ENCODE measurements around the gene TRIP11.
A peak's percentile ranks its signal among the peaks of the same experiment; 100 is the strongest.

Gene TRIP11

GRCh38 chr14:92039063-92039718 lies 668 bp downstream of the TRIP11 start:
- Histone ChIP-seq H3K4me3 (ENCODE audit: low read length) (peak overlapping the region; percentile 71; the same call in 1 of the 2 replicates), H3K4me1 (ENCODE audit: control insufficient read depth, insufficient read depth, low read length) (no peaks in the 10 kb centered on the region), H3K36me3 (ENCODE audit: control insufficient read depth, insufficient read depth, low read length) (no peaks in the 10 kb centered on the region; the same call in 1 of the 2 replicates), H3K27ac (ENCODE audit: low read length) (no peak overlapping the region), H3K9me3 (ENCODE audit: control insufficient read depth, insufficient read depth, low read length) (no peaks in the 10 kb centered on the region), H3K27me3 (ENCODE audit: control insufficient read depth, insufficient read depth, low read length) (no peaks in the 10 kb centered on the region)
- no CpG with 5 or more reads among the region's 22 CpGs for WGBS (ENCODE audit: insufficient coverage, insufficient read length)
- peak; percentile 74 for DNase-seq (ENCODE audit: low read depth, low spot score)

GRCh38 chr14:92037989-92038388 lies 1.9 kb downstream of the TRIP11 start:
- WGBS (ENCODE audit: insufficient coverage, insufficient read length), result no CpG with 5 or more reads among the region's 3 CpGs
- no peak for DNase-seq (ENCODE audit: low read depth, low spot score)

GRCh38 chr14:92035890-92036289 lies 4.0 kb downstream of the TRIP11 start:
- no peaks in the 10 kb centered on the region; the same call in 1 of the 2 replicates for H3K36me3 ChIP-seq (ENCODE audit: control insufficient read depth, insufficient read depth, low read length)
- WGBS (ENCODE audit: insufficient coverage, insufficient read length), result no CpG with 5 or more reads among the region's 1 CpG

More at GRCh38 chr14:92037989-92038388, 1.9 kb downstream of the TRIP11 start:
- Histone ChIP-seq H3K4me3 (ENCODE audit: low read length) (no peak overlapping the region), H3K27me3 (ENCODE audit: control insufficient read depth, insufficient read depth, low read length) (no peaks in the 10 kb centered on the region), H3K36me3 (ENCODE audit: control insufficient read depth, insufficient read depth, low read length) (no peaks in the 10 kb centered on the region; the same call in 1 of the 2 replicates), H3K9me3 (ENCODE audit: control insufficient read depth, insufficient read depth, low read length) (no peaks in the 10 kb centered on the region), H3K4me1 (ENCODE audit: control insufficient read depth, insufficient read depth, low read length) (no peaks in the 10 kb centered on the region), H3K27ac (ENCODE audit: low read length) (no peak overlapping the region)

GRCh38 chr14:92033906-92034687 lies 5.8 kb downstream of the TRIP11 start:
- H3K27me3 ChIP-seq (ENCODE audit: control insufficient read depth, insufficient read depth, low read length), result no peaks in the 10 kb centered on the region
- WGBS (ENCODE audit: insufficient coverage, insufficient read length), result no CpG with 5 or more reads among the region's 11 CpGs
- no peak for DNase-seq (ENCODE audit: low read depth, low spot score)
- H3K36me3 ChIP-seq (ENCODE audit: control insufficient read depth, insufficient read depth, low read length), result no peaks in the 10 kb centered on the region; the same call in 1 of the 2 replicates
- no peak overlapping the region for H3K27ac ChIP-seq (ENCODE audit: low read length)
- H3K4me1 ChIP-seq (ENCODE audit: control insufficient read depth, insufficient read depth, low read length), result no peaks in the 10 kb centered on the region
- no peaks in the 10 kb centered on the region for H3K9me3 ChIP-seq (ENCODE audit: control insufficient read depth, insufficient read depth, low read length)
- H3K4me3 ChIP-seq (ENCODE audit: low read length), result no peak overlapping the region

More at GRCh38 chr14:92035890-92036289, 4.0 kb downstream of the TRIP11 start:
- Histone ChIP-seq H3K27me3 (ENCODE audit: control insufficient read depth, insufficient read depth, low read length) (no peaks in the 10 kb centered on the region), H3K4me3 (ENCODE audit: low read length) (no peak overlapping the region), H3K9me3 (ENCODE audit: control insufficient read depth, insufficient read depth, low read length) (no peaks in the 10 kb centered on the region), H3K27ac (ENCODE audit: low read length) (no peak overlapping the region), H3K4me1 (ENCODE audit: control insufficient read depth, insufficient read depth, low read length) (no peaks in the 10 kb centered on the region)
- DNase-seq (ENCODE audit: low read depth, low spot score), result no peak

GRCh38 chr14:92033433-92033832 lies 6.4 kb downstream of the TRIP11 start:
- Histone ChIP-seq H3K27me3 (ENCODE audit: control insufficient read depth, insufficient read depth, low read length) (no peaks in the 10 kb centered on the region), H3K4me3 (ENCODE audit: low read length) (no peak overlapping the region), H3K36me3 (ENCODE audit: control insufficient read depth, insufficient read depth, low read length) (no peaks in the 10 kb centered on the region; the same call in 1 of the 2 replicates), H3K9me3 (ENCODE audit: control insufficient read depth, insufficient read depth, low read length) (no peaks in the 10 kb centered on the region), H3K4me1 (ENCODE audit: control insufficient read depth, insufficient read depth, low read length) (no peaks in the 10 kb centered on the region), H3K27ac (ENCODE audit: low read length) (no peak overlapping the region)
- no peak for DNase-seq (ENCODE audit: low read depth, low spot score)
- no CpG with 5 or more reads among the region's 1 CpG for WGBS (ENCODE audit: insufficient coverage, insufficient read length)

GRCh38 chr14:92026548-92027190 lies 13.2 kb downstream of the TRIP11 start:
- H3K4me1 ChIP-seq (ENCODE audit: control insufficient read depth, insufficient read depth, low read length), result no peaks in the 10 kb centered on the region
- H3K27me3 ChIP-seq (ENCODE audit: control insufficient read depth, insufficient read depth, low read length), result no peaks in the 10 kb centered on the region
- H3K9me3 ChIP-seq (ENCODE audit: control insufficient read depth, insufficient read depth, low read length), result no peaks in the 10 kb centered on the region
- no peak for DNase-seq (ENCODE audit: low read depth, low spot score)
- H3K36me3 ChIP-seq (ENCODE audit: control insufficient read depth, insufficient read depth, low read length), result no peaks in the 10 kb centered on the region
- no peak overlapping the region for H3K4me3 ChIP-seq (ENCODE audit: low read length)
- no peak overlapping the region for H3K27ac ChIP-seq (ENCODE audit: low read length)
- WGBS (ENCODE audit: insufficient coverage, insufficient read length), result no CpG with 5 or more reads among the region's 21 CpGs

- Histone ChIP-seq H3K4me1 (ENCODE audit: control insufficient read depth, insufficient read depth, low read length) (no peaks in the 10 kb centered on the region), H3K27ac (ENCODE audit: low read length) (no peak overlapping the region), H3K4me3 (ENCODE audit: low read length) (no peak overlapping the region), H3K27me3 (ENCODE audit: control insufficient read depth, insufficient read depth, low read length) (no peaks in the 10 kb centered on the region), H3K9me3 (ENCODE audit: control insufficient read depth, insufficient read depth, low read length) (no peaks in the 10 kb centered on the region), H3K36me3 (ENCODE audit: control insufficient read depth, insufficient read depth, low read length) (peaks cover 3% of the 10 kb centered on the region; the same call in 1 of the 2 replicates)
- no peak for DNase-seq (ENCODE audit: low read depth, low spot score)
- WGBS (ENCODE audit: insufficient coverage, insufficient read length), result no CpG with 5 or more reads among the region's 1 CpG
Observed at GRCh38 chr14:92022036-92022435, 17.8 kb downstream of the TRIP11 start.

- Histone ChIP-seq H3K36me3 (ENCODE audit: control insufficient read depth, insufficient read depth, low read length) (peaks cover 3% of the 10 kb centered on the region; the same call in 1 of the 2 replicates), H3K27ac (ENCODE audit: low read length) (no peak overlapping the region), H3K9me3 (ENCODE audit: control insufficient read depth, insufficient read depth, low read length) (no peaks in the 10 kb centered on the region), H3K4me1 (ENCODE audit: control insufficient read depth, insufficient read depth, low read length) (no peaks in the 10 kb centered on the region), H3K27me3 (ENCODE audit: control insufficient read depth, insufficient read depth, low read length) (no peaks in the 10 kb centered on the region), H3K4me3 (ENCODE audit: low read length) (no peak overlapping the region)
- no peak for DNase-seq (ENCODE audit: low read depth, low spot score)
- WGBS (ENCODE audit: insufficient coverage, insufficient read length), result no CpG with 5 or more reads among the region's 3 CpGs
Observed at GRCh38 chr14:92021523-92021922, 18.3 kb downstream of the TRIP11 start.

GRCh38 chr14:92014040-92014439 lies 25.8 kb downstream of the TRIP11 start:
- Histone ChIP-seq H3K27ac (ENCODE audit: low read length) (no peak overlapping the region), H3K9me3 (ENCODE audit: control insufficient read depth, insufficient read depth, low read length) (no peaks in the 10 kb centered on the region), H3K4me1 (ENCODE audit: control insufficient read depth, insufficient read depth, low read length) (no peaks in the 10 kb centered on the region), H3K27me3 (ENCODE audit: control insufficient read depth, insufficient read depth, low read length) (no peaks in the 10 kb centered on the region), H3K4me3 (ENCODE audit: low read length) (no peak overlapping the region), H3K36me3 (ENCODE audit: control insufficient read depth, insufficient read depth, low read length) (peaks cover 3% of the 10 kb centered on the region; the same call in 1 of the 2 replicates)
- DNase-seq (ENCODE audit: low read depth, low spot score), result no peak

- Histone ChIP-seq H3K4me3 (ENCODE audit: low read length) (no peak overlapping the region), H3K27me3 (ENCODE audit: control insufficient read depth, insufficient read depth, low read length) (no peaks in the 10 kb centered on the region), H3K9me3 (ENCODE audit: control insufficient read depth, insufficient read depth, low read length) (no peaks in the 10 kb centered on the region), H3K4me1 (ENCODE audit: control insufficient read depth, insufficient read depth, low read length) (no peaks in the 10 kb centered on the region), H3K27ac (ENCODE audit: low read length) (no peak overlapping the region), H3K36me3 (ENCODE audit: control insufficient read depth, insufficient read depth, low read length) (peaks cover 2% of the 10 kb centered on the region; the same call in 1 of the 2 replicates)
- no CpG with 5 or more reads among the region's 4 CpGs for WGBS (ENCODE audit: insufficient coverage, insufficient read length)
- DNase-seq (ENCODE audit: low read depth, low spot score), result no peak
Observed at GRCh38 chr14:92012121-92012748, 27.6 kb downstream of the TRIP11 start.
